H1 (cell line): ENCODE measurements around the gene ATP1A3. TPM values are rescaled to one million over a fixed set of nuclear protein-coding genes. Genes with fewer than 3 reads are reported as not detected.
A peak's percentile ranks its signal among the peaks of the same experiment; 100 is the strongest.

ENCODE experiments used
- CTCF ChIA-PET: fragments of 300-600 bp; sonication (Branson Sonifier 250); formaldehyde crosslinking; loops from one replicate; lab custom pipeline; 2021; ENCODE audit not compliant: partially characterized antibody; lab: Charles Lee
- POLR2A ChIA-PET: fragments of 300-600 bp; sonication (Branson Sonifier 250); formaldehyde crosslinking; loops from one replicate; lab custom pipeline; 2021; ENCODE audit warnings: inconsistent platforms; ENCODE audit not compliant: partially characterized antibody; lab: Charles Lee
- DNase-seq, 2 experiments: peaks; one replicate each; pipeline versions ENCODE4 v3.0.0 to v3.0.0-alpha.2; 2010 to 2022; ENCODE audit warnings: low spot score in 2 of 2, low read depth in 1 of 2, mixed read lengths in 1 of 2
- FAIRE-seq: peaks from 2 replicates; lab custom pipeline; 2011; peaks lifted over from hg19 to GRCh38; lab: Jason Lieb, UNC
- H2AFZ ChIP-seq: 2 replicates; pipeline ENCODE4 v1.8.1; 2012; ENCODE audit warnings: low read length, inconsistent platforms
- H2AK5ac ChIP-seq: 2 replicates; pipeline ENCODE4 v1.6.1; 2013; ENCODE audit warnings: low read depth, low read length
- H2BK120ac ChIP-seq: replicated peaks from 2 replicates; pipeline ENCODE3; 2013; ENCODE audit warnings: low read depth, low read length, inconsistent platforms
- H2BK12ac ChIP-seq: 2 replicates; pipeline ENCODE4 v1.6.1; 2013; ENCODE audit warnings: low read depth, low read length
- H2BK15ac ChIP-seq: 2 replicates; pipeline ENCODE4 v1.6.1; 2013; ENCODE audit warnings: low read length
- H2BK20ac ChIP-seq: 2 replicates; pipeline ENCODE4 v1.6.1; 2013; ENCODE audit warnings: low read length
- H2BK5ac ChIP-seq: 2 replicates; pipeline ENCODE4 v1.6.1; 2013; ENCODE audit warnings: low read depth, low read length
- H3K14ac ChIP-seq: 2 replicates; pipeline ENCODE4 v1.6.1; 2013; ENCODE audit warnings: inconsistent platforms; ENCODE audit not compliant: insufficient read length
- H3K18ac ChIP-seq: 2 replicates; pipeline ENCODE4 v1.6.1; 2013; ENCODE audit warnings: low read length; ENCODE audit errors: extremely low read depth
- H3K23ac ChIP-seq: 2 replicates; pipeline ENCODE4 v1.6.1; 2013; ENCODE audit warnings: inconsistent platforms; ENCODE audit not compliant: insufficient read length
- H3K23me2 ChIP-seq: 2 replicates; pipeline ENCODE4 v1.6.1; 2013; ENCODE audit warnings: low read depth, low read length
- H3K27ac ChIP-seq: 2 replicates; pipeline ENCODE4 v1.6.1; 2011; ENCODE audit warnings: low read depth, low read length, inconsistent platforms
- H3K27me3 ChIP-seq, 4 experiments: replicated peaks in 1 of 4; 1 replicate in 1 of 4; 2 replicates in 3 of 4; pipeline versions ENCODE4 v1.6.1 to v1.8.1; 2011 to 2013; ENCODE audit warnings: low read length in 3 of 4, mild to moderate bottlenecking in 3 of 4, inconsistent platforms in 2 of 4, mixed read lengths in 2 of 4, moderate library complexity in 1 of 4; ENCODE audit not compliant: control insufficient read depth in 3 of 4, insufficient read depth in 3 of 4; ENCODE audit errors: extremely low read depth in 1 of 4
- H3K36me3 ChIP-seq, 4 experiments: 2 replicates each; pipeline versions ENCODE4 v1.6.1 to v1.8.1; 2011 to 2013; ENCODE audit warnings: mild to moderate bottlenecking in 4 of 4, low read length in 3 of 4, moderate library complexity in 2 of 4, control low read depth in 1 of 4, inconsistent platforms in 1 of 4; ENCODE audit not compliant: insufficient read depth in 4 of 4, control insufficient read depth in 2 of 4
- H3K4ac ChIP-seq: replicated peaks from 2 replicates; pipeline ENCODE3; 2013; ENCODE audit warnings: low read length, low read depth, mixed read lengths, inconsistent platforms; ENCODE audit not compliant: insufficient read length
- H3K4me1 ChIP-seq, 4 experiments: replicated peaks in 1 of 4; 1 replicate in 1 of 4; 2 replicates in 3 of 4; pipeline versions ENCODE4 v1.6.1 to v1.8.1; 2011 to 2013; ENCODE audit warnings: low read length in 3 of 4, inconsistent platforms in 2 of 4, mixed read lengths in 1 of 4; ENCODE audit not compliant: insufficient read depth in 4 of 4, control insufficient read depth in 3 of 4
- H3K4me2 ChIP-seq, 2 experiments: 2 replicates each; pipeline versions ENCODE4 v1.6.1 to v1.8.1; 2011 to 2013; ENCODE audit warnings: low read depth in 2 of 2, low read length in 2 of 2, control low read depth in 1 of 2, inconsistent platforms in 1 of 2, mild to moderate bottlenecking in 1 of 2; ENCODE audit not compliant: insufficient read depth in 1 of 2
- H3K4me3 ChIP-seq, 4 experiments: fragments of 200-600, 300-600 bp in 1 of 4; sonication (generic), shearing (Covaris generic), sonication (Bioruptor Twin) in 1 of 4; 2 replicates each; pipeline versions ENCODE4 v1.5.1 to v1.8.1; 2011 to 2016; ENCODE audit warnings: low read length in 4 of 4, low read depth in 3 of 4, control low read depth in 2 of 4, inconsistent platforms in 2 of 4, mild to moderate bottlenecking in 2 of 4, mixed read lengths in 1 of 4, moderate library complexity in 1 of 4; ENCODE audit not compliant: insufficient read depth in 2 of 4; ENCODE audit errors: extremely low read depth in 1 of 4
- H3K56ac ChIP-seq: replicated peaks from 2 replicates; pipeline ENCODE3; 2013; ENCODE audit warnings: low read depth, mild to moderate bottlenecking, mixed read lengths, low read length, inconsistent platforms; ENCODE audit not compliant: insufficient read length
- H3K79me1 ChIP-seq: 2 replicates; pipeline ENCODE4 v1.6.1; 2013; ENCODE audit warnings: low read depth, low read length, control low read depth
- H3K79me2 ChIP-seq, 2 experiments: 2 replicates each; pipeline versions ENCODE4 v1.6.1 to v1.8.1; 2012 to 2013; ENCODE audit warnings: low read length in 2 of 2, mild to moderate bottlenecking in 2 of 2, inconsistent platforms in 1 of 2; ENCODE audit not compliant: insufficient read depth in 2 of 2, control insufficient read depth in 1 of 2
- H3K9ac ChIP-seq, 4 experiments: replicated peaks in 1 of 4; 1 replicate in 1 of 4; 2 replicates in 3 of 4; pipeline versions ENCODE4 v1.6.1 to v1.8.1; 2011 to 2013; ENCODE audit warnings: low read depth in 3 of 4, low read length in 3 of 4, control low read depth in 2 of 4, mild to moderate bottlenecking in 2 of 4, moderate library complexity in 2 of 4, inconsistent platforms in 1 of 4; ENCODE audit errors: extremely low read depth in 1 of 4
- H3K9me3 ChIP-seq, 2 experiments: 2 replicates each; pipeline versions ENCODE4 v1.6.1 to v1.8.1; 2012 to 2013; ENCODE audit warnings: mild to moderate bottlenecking in 2 of 2, moderate library complexity in 2 of 2, control low read depth in 1 of 2, inconsistent platforms in 1 of 2, low read depth in 1 of 2, low read length in 1 of 2, mixed read lengths in 1 of 2; ENCODE audit not compliant: insufficient read depth in 2 of 2
- H4K20me1 ChIP-seq, 2 experiments: replicated peaks in 1 of 2; 2 replicates each; pipeline versions ENCODE3 to v1.8.1; 2011 to 2013; ENCODE audit warnings: inconsistent platforms in 2 of 2, low read length in 2 of 2, mild to moderate bottlenecking in 1 of 2; ENCODE audit not compliant: insufficient read depth in 2 of 2, control insufficient read depth in 1 of 2
- H4K5ac ChIP-seq: 2 replicates; pipeline ENCODE4 v1.6.1; 2013; ENCODE audit warnings: low read length, low read depth, mixed read lengths, inconsistent platforms; ENCODE audit not compliant: insufficient read length
- H4K8ac ChIP-seq: 2 replicates; pipeline ENCODE4 v1.8.0; 2013; ENCODE audit warnings: mild to moderate bottlenecking, moderate library complexity, low read length, inconsistent platforms; ENCODE audit not compliant: insufficient read depth; ENCODE audit errors: extremely low read depth
- H4K91ac ChIP-seq: replicated peaks from 2 replicates; pipeline ENCODE3; 2013; ENCODE audit warnings: low read length, mixed read lengths, inconsistent platforms; ENCODE audit not compliant: insufficient read length
- CTCF ChIP-seq, 3 experiments: IDR thresholded peaks; 1 replicate in 2 of 3; 2 replicates in 1 of 3; pipeline versions ENCODE4 v1.5.1 to v1.6.1; 2011; ENCODE audit warnings: low read length in 3 of 3, mild to moderate bottlenecking in 3 of 3, inconsistent platforms in 2 of 3, low read depth in 1 of 3, moderate library complexity in 1 of 3; ENCODE audit not compliant: insufficient read depth in 1 of 3; ENCODE audit errors: control extremely low read depth in 1 of 3
- EZH2 ChIP-seq: fragments of 200-600 bp; sonication (generic); IDR thresholded peaks from 2 replicates; pipeline ENCODE4 v1.7.1; 2012; ENCODE audit warnings: low read depth, mild to moderate bottlenecking, moderate library complexity, low read length, inconsistent platforms; ENCODE audit not compliant: severe bottlenecking
- KDM1A ChIP-seq: fragments of 200-600, 300-600 bp; sonication (generic); IDR thresholded peaks from 2 replicates; pipeline ENCODE4 v1.7.1; 2016; ENCODE audit warnings: mild to moderate bottlenecking, low read length, borderline replicate concordance
- WGBS, 2 experiments: shearing (Covaris generic) in 1 of 2; methylation state at CpG; one replicate each; pipeline versions ENCODE4 v1.1.6 to v1.1.7; 2013 to 2015; ENCODE audit warnings: low lambda C conversion rate in 2 of 2, mixed read lengths in 2 of 2, inconsistent platforms in 1 of 2, low coverage in 1 of 2, missing lambda C conversion rate in 1 of 2; ENCODE audit not compliant: insufficient replicate concordance in 2 of 2, insufficient coverage in 1 of 2, insufficient read length in 1 of 2; ENCODE audit errors: extremely low coverage in 1 of 2, missing lambda C conversion rate in 1 of 2; 5-methylcytosine and 5-hydroxymethylcytosine counted together
- polyA plus RNA-seq, 7 experiments: library from polyadenylated mRNA; depleted of rRNA in 3 of 7; stranded (reverse) in 5 of 7; unstranded in 2 of 7; fragments of >200 nt in 5 of 7; fragments of 200-250 nt in 2 of 7; gene quantifications; 1 replicate in 5 of 7; 2 replicates in 1 of 7; 4 replicates in 1 of 7; pipeline versions ENCODE4 v1.2.1 to v1.2.3, GENCODE V29; 2011 to 2013; ENCODE audit warnings: missing spikeins in 2 of 7, mixed read lengths in 2 of 7
- total RNA-seq: library from RNA; stranded (reverse); fragmentation: NEBNext Ultra II Directional; extraction: Animal tissue kit (Norgen Biotek cat#: 25700); gene quantifications from 2 replicates; pipeline ENCODE4 v1.2.1, GENCODE V29; 2021

ATP1A3 gene
- total and polyA plus RNA-seq, 2 of the 8 experiments (the other 6 are each of a cell fraction or from before 2014, with no cell fraction given): 11.1 to 41.2 TPM

DNA sequence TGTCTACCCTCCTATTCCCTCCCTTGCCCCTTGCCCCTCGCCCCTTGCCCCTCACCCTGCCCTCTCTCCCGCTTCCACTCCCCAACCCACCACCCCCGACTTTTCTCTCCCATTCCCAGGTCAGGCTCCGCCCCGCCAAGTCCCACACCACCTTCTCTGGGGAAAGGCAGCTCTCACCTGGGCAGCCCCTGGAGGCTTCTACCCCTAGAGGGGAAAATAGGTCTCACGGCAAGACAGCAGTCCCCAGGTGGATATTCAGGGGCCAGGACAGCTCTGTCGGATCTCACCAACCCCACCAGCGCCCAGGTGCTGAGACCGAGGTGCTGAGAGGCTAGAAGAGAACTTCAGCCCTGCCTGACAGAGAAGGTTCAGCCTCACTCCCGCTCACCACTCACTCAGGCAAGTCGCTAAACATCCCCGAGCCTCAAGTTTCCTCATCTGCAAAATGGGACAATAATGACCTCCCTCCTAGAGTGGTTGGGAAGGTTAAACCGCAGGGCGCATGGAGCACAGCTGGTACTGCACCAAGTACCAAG lies 64.4 kb downstream of the ATP1A3 start:
- no peak overlapping the region for H3K9ac ChIP-seq
- peaks cover 8 to 33% of the 10 kb centered on the region in 2 experiments for H4K20me1 ChIP-seq
- FAIRE-seq: no peak
- H3K27me3 ChIP-seq: peaks cover 84 to 99% (median 97%) of the 10 kb centered on the region in 4 experiments
- H3K56ac ChIP-seq: no peak overlapping the region
- WGBS, 2 experiments: 29% methylated on average over 9 of the region's 14 CpGs; no CpG with 5 or more reads in 1 of the 2 experiments
- no peak overlapping the region for H2BK5ac ChIP-seq
- no peak overlapping the region for H3K4ac ChIP-seq
- no peaks in the 10 kb centered on the region; a peak in 1 of 8 replicates for H3K36me3 ChIP-seq
- H3K23ac ChIP-seq: no peak overlapping the region
- H3K9me3 ChIP-seq: no peaks in the 10 kb centered on the region
- DNase-seq: no peak
- no peak overlapping the region for H4K5ac ChIP-seq
- no peak overlapping the region for H3K18ac ChIP-seq
- no peak overlapping the region for H2AK5ac ChIP-seq
- no peak overlapping the region for H3K27ac ChIP-seq
- no peak overlapping the region for H3K14ac ChIP-seq
- H2BK12ac ChIP-seq: peak overlapping the region; percentile 12; the same call in 1 of the 2 replicates
- ChIA-PET CTCF (interaction anchor here (0.7 to 7.0 kb wide), 10 partner anchors 10 to 1739 kb away, joined by 3 to 51 read pairs (median 5); no protein-coding TSS in a partner anchor), POLR2A (interaction anchor here (0.5 to 9.6 kb wide), 11 partner anchors 10 to 79 kb away, joined by 3 to 71 read pairs (median 5); no protein-coding TSS in a partner anchor)
- no peak overlapping the region for H2BK15ac ChIP-seq
- peak overlapping the region; percentile 66 to 79; a peak in 3 of 4 replicates for H3K4me2 ChIP-seq
- H2BK20ac ChIP-seq: no peak overlapping the region
- no peak overlapping the region for H2BK120ac ChIP-seq
- H3K4me1 ChIP-seq: peaks cover 6 to 21% (median 14%) of the 10 kb centered on the region in 4 experiments
- H2AFZ ChIP-seq: no peak overlapping the region
- peak overlapping the region in 1 of 4 experiments; percentile 60; a peak in 1 of 8 replicates for H3K4me3 ChIP-seq
- peaks cover 12% of the 10 kb centered on the region for H3K23me2 ChIP-seq
- H3K79me1 ChIP-seq: no peaks in the 10 kb centered on the region
- H4K91ac ChIP-seq: no peak overlapping the region
- H3K79me2 ChIP-seq: no peaks in the 10 kb centered on the region
- H4K8ac ChIP-seq: 0 out of 2 replicates have a peak overlapping the region, but pooled peaks have one; percentile 87
- peak; percentile 81; the same call in 1 of the 2 replicates for TF ChIP-seq KDM1A
- TF ChIP-seq CTCF (IDR thresholded peaks at IDR 0.05; ENCODE audit: control extremely low read depth in 1 of 3, insufficient read depth in 1 of 3, low read depth in 1 of 3, low read length in 3 of 3): 0 out of 4 replicates have a peak, but pooled peaks of 1 of the 3 experiments have one; percentile 7
- TF ChIP-seq EZH2: peak; percentile 75
